ENCODE data around the gene LEKR1. TPM values are rescaled to one million over a fixed set of nuclear protein-coding genes. Genes with fewer than 3 reads are reported as not detected.
A peak's percentile ranks its signal among the peaks of the same experiment; 100 is the strongest.

LEKR1 gene
- total and polyA plus RNA-seq, 9 of the 15 experiments (the other 6 are each of a cell fraction or from before 2014, with no cell fraction given) = 0.76 to 1.8 (median 1.2) TPM

DNA sequence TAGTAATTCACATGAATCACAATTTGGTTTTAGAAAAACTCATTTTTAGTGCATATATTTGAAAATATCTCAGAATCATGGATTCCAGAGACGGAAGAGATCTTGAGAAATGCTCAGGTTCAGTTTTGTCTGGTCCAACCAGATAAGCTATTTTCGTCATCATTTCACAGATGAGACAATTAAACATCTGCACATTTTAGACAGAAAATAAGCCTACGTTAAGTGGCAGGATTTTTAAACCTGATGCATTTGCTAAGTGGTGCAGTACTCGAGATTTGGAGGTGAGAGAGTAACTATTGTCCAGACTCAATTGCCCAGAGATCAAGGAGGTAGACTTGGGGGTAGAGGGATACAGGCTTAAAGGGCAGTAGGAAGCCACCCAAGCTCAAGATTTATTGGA, 243.3 kb downstream of the LEKR1 start:
- no peak for FAIRE-seq
- CTCF ChIA-PET (ENCODE audit: low intra/inter-chr PET ratio) = no interaction called here
- in situ Hi-C loops (cut with MboI) = no loop called here

More for the DNA sequence above, 243.3 kb downstream of the LEKR1 start:
- Histone ChIP-seq H3K9ac (ENCODE audit: insufficient read depth in 1 of 2, low read depth in 2 of 2, low read length in 2 of 2) (no peak overlapping the region), H3K27me3 (ENCODE audit: control insufficient read depth in 2 of 2, insufficient read depth in 2 of 2, low read length in 2 of 2) (no peaks in the 10 kb centered on the region), H3K4me1 (replicated peaks in 1 of 2; ENCODE audit: control insufficient read depth in 2 of 2, insufficient read depth in 2 of 2, low read length in 2 of 2) (no peaks in the 10 kb centered on the region; a peak in 3 of 5 replicates), H3K9me1 (ENCODE audit: control insufficient read depth, insufficient read depth, low read length) (no peaks in the 10 kb centered on the region), H4K20me1 (replicated peaks; ENCODE audit: control insufficient read depth, insufficient read depth, low read length) (no peaks in the 10 kb centered on the region), H3K36me3 (ENCODE audit: control insufficient read depth, insufficient read depth, low read length) (no peaks in the 10 kb centered on the region), H3K9me3 (replicated peaks; ENCODE audit: control insufficient read depth, insufficient read depth, low read depth, low read length) (no peaks in the 10 kb centered on the region), H3K4me2 (ENCODE audit: insufficient read depth, low read length) (no peak overlapping the region), H3K4me3 (no peak overlapping the region), H3K27ac (ENCODE audit: extremely low read depth, low read depth, low read length) (no peak overlapping the region), H2AFZ (ENCODE audit: low read depth, low read length) (no peak overlapping the region), H3K79me2 (ENCODE audit: control insufficient read depth, insufficient read depth, low read length) (no peaks in the 10 kb centered on the region)
- POLR2A ChIA-PET = interaction anchor here (0.7 kb wide), 1 partner anchor 387 kb away, joined by 3 read pairs; no protein-coding TSS in a partner anchor
- BruUV-seq (replicated peaks) = no TSS peak
- peak; percentile 45; the same call in 1 of the 2 replicates for TF ChIP-seq SMARCA4 (IDR thresholded peaks at IDR 0.05)
- TF ChIP-seq ARID1B (IDR thresholded peaks at IDR 0.05) = peak; percentile 77
- TF ChIP-seq ATF1 (CRISPR knock-in tag; IDR thresholded peaks at IDR 0.05) = no peak
- TF ChIP-seq ATF1 (tag; IDR thresholded peaks at IDR 0.05) = 0 out of 2 replicates have a peak, but pooled peaks have one; percentile 16
- TF ChIP-seq, protein P1, sequence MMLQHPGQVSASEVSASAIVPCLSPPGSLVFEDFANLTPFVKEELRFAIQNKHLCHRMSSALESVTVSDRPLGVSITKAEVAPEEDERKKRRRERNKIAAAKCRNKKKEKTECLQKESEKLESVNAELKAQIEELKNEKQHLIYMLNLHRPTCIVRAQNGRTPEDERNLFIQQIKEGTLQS (IDR thresholded peaks at IDR 0.05) = peak; percentile 56
- TF ChIP-seq, protein P1 (CRISPR knock-in tag; conservative IDR thresholded peaks at IDR 0.05) = no peak
- peak; percentile 74 for TF ChIP-seq TEAD4 (IDR thresholded peaks at IDR 0.05; ENCODE audit: low read length)
- TF ChIP-seq TEAD4 (CRISPR knock-in tag; IDR thresholded peaks at IDR 0.05; ENCODE audit: borderline replicate concordance) = no peak
- peak; percentile 13; the same call in 1 of the 2 replicates for TF ChIP-seq EP300 (IDR thresholded peaks at IDR 0.05; ENCODE audit: low read length)
- 0 out of 2 replicates have a peak, but pooled peaks have one; percentile 13 for TF ChIP-seq STAT5A (IDR thresholded peaks at IDR 0.05; ENCODE audit: borderline replicate concordance, low read length)
- TF ChIP-seq CBFA2T2 (conservative IDR thresholded peaks at IDR 0.05) = peak; percentile 35; the same call in 1 of the 2 replicates
- TF ChIP-seq TAL1 (IDR thresholded peaks at IDR 0.05) = peak; percentile 79
- no peak for TF ChIP-seq CHCHD3 (CRISPR knock-in tag; IDR thresholded peaks at IDR 0.05)
- no peak for TF ChIP-seq CEBPG (CRISPR knock-in tag; IDR thresholded peaks at IDR 0.05)
- peak in 1 of 2 experiments; percentile 39; a peak in 1 of 4 replicates for TF ChIP-seq CEBPG (tag; conservative IDR thresholded peaks at IDR 0.05 in 1 of 2, IDR thresholded peaks at IDR 0.05 in 1 of 2)
- TF ChIP-seq MTA2 (IDR thresholded peaks at IDR 0.05; ENCODE audit: low read depth) = no peak
- TF ChIP-seq KLF16 (IDR thresholded peaks at IDR 0.05) = 0 out of 2 replicates have a peak, but pooled peaks have one; percentile 21
- TF ChIP-seq CEBPB (tag; IDR thresholded peaks at IDR 0.05) = no peak
- no peak for TF ChIP-seq TARDBP (IDR thresholded peaks at IDR 0.05)
- TF ChIP-seq CBFA2T3 (IDR thresholded peaks at IDR 0.05) = peak; percentile 76
- TF ChIP-seq TCF3 (CRISPR knock-in tag; IDR thresholded peaks at IDR 0.05) = peak; percentile 79
- TF ChIP-seq NR2C1 (IDR thresholded peaks at IDR 0.05) = no peak
- TF ChIP-seq NR2C1 (tag; IDR thresholded peaks at IDR 0.05) = peak; percentile 68; the same call in 1 of the 2 replicates
- TF ChIP-seq ZNF263 (CRISPR knock-in tag; IDR thresholded peaks at IDR 0.05; ENCODE audit: borderline replicate concordance) = no peak
- peak; percentile 33 for TF ChIP-seq MEIS2 (IDR thresholded peaks at IDR 0.05; ENCODE audit: partially characterized antibody)
- peak; percentile 41 to 61; a peak in 3 of 4 replicates for TF ChIP-seq KDM1A (IDR thresholded peaks at IDR 0.05)
- peak; percentile 73; the same call in 1 of the 2 replicates for TF ChIP-seq SOX6 (IDR thresholded peaks at IDR 0.05)
- DNase-seq (ENCODE audit: extremely low read depth in 1 of 4, low spot score in 3 of 4) (no peak), ATAC-seq (no peak)
- intact Hi-C loops (cut with micrococcal nuclease) = no loop called here
- WGBS (ENCODE audit: insufficient coverage, low coverage, missing lambda C conversion rate) = 3% methylated on average over 4 of the region's 4 CpGs

All from K562 (cell line).